GM21390 (cell line): Measurements from ENCODE around the gene CRACR2A.

Source experiments
- ATAC-seq: cut with Tn5 transposase; IDR thresholded peaks from one replicate; pipeline ENCODE4 v1.9.1; 2021; ENCODE audit not compliant: unreplicated experiment

The CRACR2A gene

GRCh38 chr12:3598896-3599860 is 153.7 kb downstream of the CRACR2A start:
- no peak for ATAC-seq

DNA sequence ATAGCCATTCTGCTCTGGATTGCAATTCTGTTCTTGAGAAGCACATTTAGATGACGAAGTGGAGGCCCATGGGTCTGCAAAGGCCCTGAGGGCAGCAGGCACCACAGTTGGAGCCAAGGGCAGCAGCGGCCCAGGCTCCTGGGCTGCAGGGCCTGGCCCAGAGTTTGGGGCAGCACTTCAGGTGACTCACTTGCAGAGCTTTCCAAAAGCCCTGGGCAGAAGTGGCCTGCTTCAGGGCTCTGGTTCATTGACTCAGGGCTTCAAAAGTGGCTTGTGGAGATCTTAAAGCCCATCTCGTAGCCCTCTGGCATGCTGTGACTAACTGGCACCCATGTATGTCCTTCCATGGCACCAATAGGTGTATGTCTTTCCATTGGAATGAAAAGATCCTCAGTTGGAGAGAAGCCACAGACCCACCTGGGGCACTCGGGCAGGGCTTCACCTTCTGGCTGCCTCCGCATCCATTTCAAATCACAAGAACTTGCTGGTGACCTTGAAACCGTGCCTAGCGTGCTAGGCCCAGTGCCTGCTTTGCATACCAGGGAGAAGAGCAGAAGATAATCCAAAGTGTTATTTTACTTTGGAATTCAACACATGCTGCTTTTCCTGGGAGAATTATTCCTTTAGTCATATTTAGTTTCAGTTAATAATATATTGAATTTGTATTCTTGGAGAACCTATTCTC is 155.2 kb downstream of the CRACR2A start:
- no peak for ATAC-seq

DNA sequence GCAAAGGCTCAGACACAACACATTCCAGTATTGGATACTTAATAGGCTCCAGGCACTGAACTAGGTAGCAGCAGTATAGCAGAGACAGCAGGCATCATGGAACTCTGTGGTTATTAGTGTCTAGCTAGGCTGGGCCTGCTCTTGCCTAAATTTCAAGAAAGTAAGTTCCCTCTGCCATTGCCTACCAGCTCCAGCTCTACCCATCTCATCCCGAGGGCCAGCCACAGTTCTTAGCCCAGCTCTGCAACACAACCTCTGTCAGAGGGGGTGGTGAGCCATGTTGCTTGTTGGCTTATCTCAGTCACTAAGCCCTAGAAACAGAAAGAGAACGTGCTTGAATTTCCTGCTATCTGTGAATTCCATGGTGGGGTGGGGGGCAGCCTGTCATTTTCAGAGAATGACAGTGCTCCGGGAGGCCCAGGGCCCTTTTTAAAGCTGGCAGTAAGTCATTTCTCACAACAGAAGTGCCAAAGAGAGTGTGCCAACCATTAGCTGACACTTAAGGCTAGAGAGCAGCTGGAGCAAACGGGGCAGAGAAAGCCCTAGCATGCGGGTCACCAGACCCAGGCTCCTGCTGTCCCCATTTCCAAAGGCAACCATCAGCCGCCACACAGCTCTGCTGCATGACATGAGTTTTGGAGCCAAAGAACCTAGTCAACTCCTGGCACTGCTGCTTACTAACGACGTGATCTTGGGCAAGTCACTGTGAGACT is 156.1 kb downstream of the CRACR2A start:
- no peak for ATAC-seq

DNA sequence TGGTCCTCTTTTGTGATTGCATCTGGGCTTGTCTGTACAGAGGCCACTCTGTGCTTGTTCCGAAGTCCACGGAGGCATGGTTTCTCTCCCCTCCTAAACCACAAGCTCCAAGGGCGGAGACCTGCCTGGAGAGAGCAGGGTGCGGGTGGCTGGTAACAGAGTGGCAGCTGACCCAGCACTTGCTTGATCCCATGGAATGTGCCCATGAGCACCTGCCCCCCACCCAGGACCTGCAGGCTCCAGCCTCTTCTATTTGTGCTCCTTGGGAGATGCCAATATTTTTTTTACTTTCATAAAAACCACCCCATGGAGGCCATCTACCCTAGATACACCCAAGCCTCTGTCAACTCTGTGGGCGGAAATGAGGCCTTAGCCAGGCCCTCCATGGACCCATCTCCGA is 157.2 kb downstream of the CRACR2A start:
- ATAC-seq, result no peak

- ATAC-seq, result no peak
Measured at GRCh38 chr12:3594966-3595365, 157.9 kb downstream of the CRACR2A start.

GRCh38 chr12:3593906-3594483 is 158.9 kb downstream of the CRACR2A start:
- ATAC-seq, result no peak

DNA sequence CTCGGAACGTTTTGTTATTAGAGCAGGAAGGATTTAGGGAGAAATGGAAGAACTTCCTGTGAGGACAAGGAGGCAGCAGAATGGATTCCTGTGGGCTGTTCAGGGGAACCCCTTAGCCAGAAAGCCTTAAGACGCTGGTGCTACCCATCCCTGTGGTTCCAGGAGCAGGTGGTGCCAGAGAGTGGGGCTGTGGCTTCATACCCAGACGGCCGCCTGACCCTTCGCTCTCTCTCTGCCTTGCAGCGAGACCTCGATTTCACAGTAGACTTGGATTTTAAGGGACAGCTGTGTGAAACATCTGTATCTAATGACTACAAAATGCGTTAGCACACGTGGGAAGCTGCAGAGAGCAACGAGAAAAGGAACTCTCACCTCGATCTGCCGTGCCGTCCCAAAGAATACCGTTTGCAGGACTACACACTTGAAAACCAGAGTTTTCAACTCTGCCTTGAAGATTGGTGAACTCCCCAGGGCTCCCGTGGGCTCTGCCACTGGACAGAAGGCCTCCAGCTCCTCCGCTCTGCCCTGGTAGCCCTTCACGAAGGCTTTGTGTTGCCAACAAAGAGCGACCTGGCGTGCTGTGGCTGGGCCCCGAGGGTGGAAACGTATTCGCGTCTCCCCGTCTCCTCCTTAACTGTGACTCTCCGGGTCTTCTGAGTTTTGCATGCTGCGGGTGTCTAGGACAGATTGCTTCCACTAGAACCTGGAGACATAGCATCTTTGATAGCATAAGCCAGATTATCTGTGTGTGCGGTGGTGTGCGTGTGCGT is 159.9 kb downstream of the CRACR2A start:
- ATAC-seq, result no peak

DNA sequence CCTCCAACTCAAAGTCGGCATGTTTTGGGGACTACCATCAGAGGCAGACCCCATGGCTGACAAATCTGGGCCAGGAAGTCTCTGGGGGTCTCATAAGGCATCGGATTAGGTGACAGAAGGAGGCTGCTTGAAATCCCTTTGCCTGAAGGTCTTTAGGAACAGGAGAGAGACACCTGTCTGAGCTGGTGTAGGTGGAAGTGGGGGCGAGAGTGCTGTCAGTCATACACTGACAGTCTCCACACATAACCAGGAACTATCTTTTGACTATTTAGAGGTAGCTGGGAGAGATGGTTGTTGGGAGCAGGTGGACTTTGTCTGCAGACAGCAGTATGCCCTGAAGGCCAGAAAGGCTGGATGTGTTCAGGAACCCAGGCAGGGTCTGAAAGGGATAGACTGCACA is 163.2 kb downstream of the CRACR2A start:
- ATAC-seq, result no peak

DNA sequence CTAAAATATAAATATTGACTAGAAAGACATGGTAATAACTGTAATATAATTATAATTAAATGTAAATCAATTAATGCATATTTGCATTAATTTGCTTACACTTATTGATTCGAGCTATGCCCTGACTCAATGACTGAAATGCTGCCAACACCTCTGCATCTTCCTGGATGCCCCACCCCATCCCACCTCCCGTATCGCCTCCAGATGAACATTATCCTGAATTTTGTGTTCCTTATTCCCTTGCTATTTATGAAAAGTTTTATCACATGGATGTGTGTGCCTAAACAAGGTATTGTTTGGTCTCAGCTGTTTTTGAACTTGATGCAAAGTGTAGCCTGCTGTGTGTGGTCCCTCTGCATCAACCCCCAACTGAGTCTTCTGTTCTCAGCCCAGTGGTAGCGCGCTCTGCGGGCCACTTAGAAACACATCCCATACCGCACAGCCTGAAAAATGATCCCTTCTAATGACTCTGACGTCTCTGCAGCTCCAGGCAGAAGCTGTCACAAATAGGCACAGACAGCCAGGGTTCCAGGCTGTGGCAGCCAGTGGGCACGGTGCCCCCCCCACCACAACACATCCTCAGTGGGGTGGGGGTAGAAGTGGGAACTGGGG is 165.4 kb downstream of the CRACR2A start:
- ATAC-seq, result no peak

DNA sequence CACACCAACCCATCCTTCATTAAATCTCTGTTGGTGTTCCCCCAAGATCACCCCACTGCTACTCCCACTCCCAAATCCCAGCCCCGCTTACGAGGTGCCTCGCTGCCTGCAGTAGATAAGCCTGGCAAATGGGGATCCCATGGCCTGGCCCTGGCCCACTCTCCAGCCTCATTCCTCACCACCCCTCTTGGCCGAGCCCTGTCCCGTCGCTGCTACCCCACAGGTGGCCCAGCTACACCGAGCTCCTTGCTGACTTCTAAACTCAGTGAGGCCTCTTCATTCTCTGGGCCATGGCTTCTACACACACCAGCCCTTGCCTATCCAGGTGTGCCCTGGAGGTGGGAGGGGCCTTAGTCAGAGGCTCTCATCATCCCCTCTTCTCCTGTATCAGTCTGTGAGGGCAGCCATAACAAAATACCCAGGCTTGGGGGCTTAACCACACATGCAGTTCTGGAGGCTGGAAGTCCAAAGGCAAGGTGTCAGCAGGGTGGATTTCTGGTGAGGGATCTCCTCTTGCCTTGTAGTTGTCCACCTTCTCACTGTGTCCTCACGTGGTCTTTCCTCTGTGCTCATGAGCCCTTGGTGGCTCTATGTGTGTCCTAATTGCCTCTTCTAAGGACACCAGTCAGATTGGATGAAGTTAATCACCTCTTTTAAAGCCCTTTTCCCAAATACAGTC is 169.1 kb downstream of the CRACR2A start:
- no peak for ATAC-seq

DNA sequence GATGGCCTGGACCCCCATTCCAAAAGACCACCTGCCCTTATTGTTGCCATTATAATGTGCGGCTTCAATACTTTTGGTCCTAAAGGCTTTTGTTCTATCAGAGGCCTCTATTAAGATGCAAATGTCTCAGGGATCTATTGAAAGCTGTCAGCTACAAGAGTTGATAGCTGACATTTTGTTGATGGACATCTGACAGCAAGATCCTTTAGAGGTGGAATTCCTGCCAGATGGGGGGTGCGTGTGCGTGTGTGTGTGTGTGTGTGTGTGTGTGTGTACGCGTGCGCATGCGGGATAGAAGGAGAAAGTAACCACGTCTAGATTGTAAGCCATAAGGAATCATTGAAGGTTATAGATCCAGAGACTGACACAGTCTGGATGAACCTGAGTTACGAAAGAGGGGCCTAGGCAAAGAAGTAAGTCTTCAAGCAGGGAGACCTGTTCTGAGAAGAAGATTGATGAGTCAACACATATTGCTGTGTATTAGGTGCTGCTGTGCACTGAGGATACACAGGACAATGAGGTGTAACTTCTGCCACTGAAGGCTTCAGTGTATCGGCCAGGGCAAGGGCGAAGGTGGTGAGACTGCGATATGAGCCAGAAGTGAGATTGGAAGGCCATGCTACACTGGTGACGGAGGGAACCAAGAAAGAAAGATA is 172.7 kb downstream of the CRACR2A start:
- ATAC-seq, result no peak

- no peak for ATAC-seq
Measured at GRCh38 chr12:3579446-3580093, 173.3 kb downstream of the CRACR2A start.

GRCh38 chr12:3578557-3578956 is 174.4 kb downstream of the CRACR2A start:
- ATAC-seq, result no peak

- ATAC-seq, result no peak
Measured at GRCh38 chr12:3576891-3577290, 176.0 kb downstream of the CRACR2A start.

GRCh38 chr12:3574986-3575385 is 177.9 kb downstream of the CRACR2A start:
- ATAC-seq, result no peak

GRCh38 chr12:3572560-3572959 is 180.3 kb downstream of the CRACR2A start:
- no peak for ATAC-seq

DNA sequence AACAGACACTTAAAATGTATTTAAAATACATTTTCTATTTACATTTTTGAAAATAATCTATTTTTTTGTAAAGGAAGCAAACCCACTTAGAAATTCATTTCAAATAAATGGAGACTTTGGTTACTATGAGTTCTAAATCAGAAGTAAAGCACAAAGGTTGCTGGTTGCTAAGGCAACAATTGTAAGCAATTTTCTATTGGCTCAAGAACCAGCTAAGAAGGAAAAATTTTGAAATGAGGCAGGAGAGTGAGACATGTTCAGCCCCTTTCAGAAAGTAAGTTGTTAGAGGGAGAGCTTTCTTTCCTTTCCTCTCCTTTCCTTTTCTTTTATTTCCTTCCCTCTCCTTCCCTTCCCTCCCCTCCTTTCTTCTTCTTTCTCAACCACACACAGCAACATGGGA is 181.2 kb downstream of the CRACR2A start:
- no peak for ATAC-seq

DNA sequence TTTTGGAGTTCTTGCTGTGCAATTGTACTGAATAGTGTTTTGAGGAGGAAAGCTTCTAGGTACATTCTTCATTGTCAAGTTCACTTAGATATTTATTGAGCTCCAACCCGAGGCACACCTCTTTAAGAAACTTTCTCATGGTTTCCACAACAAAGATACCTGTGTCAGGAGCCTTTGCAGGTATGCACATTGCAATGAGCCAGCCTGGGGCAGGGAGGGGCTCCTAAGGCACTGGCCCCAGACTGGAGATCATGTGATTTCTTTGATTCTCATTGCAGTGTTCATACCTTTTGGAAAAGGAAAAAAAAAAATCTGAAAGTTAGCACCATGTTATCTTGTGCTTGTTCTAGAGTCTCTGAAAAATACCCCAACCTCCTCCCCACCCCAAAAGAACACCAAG is 181.6 kb downstream of the CRACR2A start:
- ATAC-seq, result no peak
